ENCODE results near the gene RTL10. TPM values are rescaled to one million over a fixed set of nuclear protein-coding genes. Genes with fewer than 3 reads are reported as not detected.

RTL10 gene
- total RNA-seq, 4 donors from 2014 or later = 6.8 to 24.3 (median 17.7) TPM

DNA sequence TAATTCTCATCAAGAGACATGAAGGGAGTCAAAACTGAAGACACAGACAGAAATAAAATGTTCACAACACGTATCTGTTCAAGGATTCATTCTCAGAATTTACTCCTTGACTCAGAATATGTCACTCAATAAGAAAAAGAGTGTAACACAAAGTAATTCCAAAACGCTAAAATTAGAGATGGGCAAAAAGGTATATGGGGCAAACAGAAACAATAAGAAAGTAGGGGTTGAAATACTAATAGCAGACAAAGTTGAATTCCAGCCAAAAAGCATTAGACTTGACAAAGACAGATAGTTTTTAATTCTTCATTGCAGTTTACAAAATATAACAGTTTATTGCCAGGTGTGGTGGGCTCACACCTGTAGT is 26.7 kb downstream of the RTL10 start:
- TF ChIP-seq POLR2A (IDR thresholded peaks at IDR 0.05) = no peak
- TF ChIP-seq CTCF (IDR thresholded peaks at IDR 0.05) = no peak
- intact Hi-C loops (cut with DNase I; ENCODE audit: low total_unique reads) = no loop called here
- H3K9me3 ChIP-seq = no peaks in the 10 kb centered on the region

GRCh38 chr22:19827341-19828034 is 27.2 kb downstream of the RTL10 start:
- H3K36me3 ChIP-seq = no peaks in the 10 kb centered on the region
- H3K4me3 ChIP-seq = no peak overlapping the region
- intact Hi-C loops (cut with DNase I; ENCODE audit: low total_unique reads) = no loop called here
- no peaks in the 10 kb centered on the region for H3K4me1 ChIP-seq
- H3K27ac ChIP-seq = no peak overlapping the region
- no peaks in the 10 kb centered on the region for H3K27me3 ChIP-seq
- no peak for DNase-seq
- H3K9me3 ChIP-seq = no peaks in the 10 kb centered on the region
- no peak for TF ChIP-seq CTCF (IDR thresholded peaks at IDR 0.05)
- TF ChIP-seq POLR2A (IDR thresholded peaks at IDR 0.05) = no peak

More for the DNA sequence above, 26.7 kb downstream of the RTL10 start:
- Histone ChIP-seq H3K4me1 (no peaks in the 10 kb centered on the region), H3K36me3 (no peaks in the 10 kb centered on the region), H3K4me3 (no peak overlapping the region), H3K27ac (no peak overlapping the region), H3K27me3 (no peaks in the 10 kb centered on the region)
- DNase-seq = no peak

DNA sequence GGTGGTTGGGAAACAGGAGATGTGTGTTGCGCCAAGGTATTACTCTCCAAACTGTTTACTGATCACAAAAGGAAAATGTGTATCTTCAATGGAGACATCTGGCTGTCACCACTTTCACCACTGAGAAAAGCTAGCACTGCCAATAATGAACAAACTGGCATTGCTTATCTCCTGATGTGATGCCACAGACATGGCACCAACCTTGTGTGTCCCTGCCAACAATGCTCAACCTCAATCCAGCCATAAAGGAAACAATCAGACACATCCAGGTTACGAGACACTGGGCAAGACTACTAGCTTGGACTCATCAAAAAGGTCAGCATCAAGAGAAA is 28.1 kb downstream of the RTL10 start:
- H3K36me3 ChIP-seq = no peaks in the 10 kb centered on the region
- H3K4me1 ChIP-seq = no peaks in the 10 kb centered on the region
- intact Hi-C loops (cut with DNase I; ENCODE audit: low total_unique reads) = no loop called here
- TF ChIP-seq POLR2A (IDR thresholded peaks at IDR 0.05) (no peak), CTCF (IDR thresholded peaks at IDR 0.05) (no peak)
- no peaks in the 10 kb centered on the region for H3K9me3 ChIP-seq
- no peak overlapping the region for H3K27ac ChIP-seq
- H3K27me3 ChIP-seq = no peaks in the 10 kb centered on the region
- DNase-seq = no peak
- H3K4me3 ChIP-seq = no peak overlapping the region

DNA sequence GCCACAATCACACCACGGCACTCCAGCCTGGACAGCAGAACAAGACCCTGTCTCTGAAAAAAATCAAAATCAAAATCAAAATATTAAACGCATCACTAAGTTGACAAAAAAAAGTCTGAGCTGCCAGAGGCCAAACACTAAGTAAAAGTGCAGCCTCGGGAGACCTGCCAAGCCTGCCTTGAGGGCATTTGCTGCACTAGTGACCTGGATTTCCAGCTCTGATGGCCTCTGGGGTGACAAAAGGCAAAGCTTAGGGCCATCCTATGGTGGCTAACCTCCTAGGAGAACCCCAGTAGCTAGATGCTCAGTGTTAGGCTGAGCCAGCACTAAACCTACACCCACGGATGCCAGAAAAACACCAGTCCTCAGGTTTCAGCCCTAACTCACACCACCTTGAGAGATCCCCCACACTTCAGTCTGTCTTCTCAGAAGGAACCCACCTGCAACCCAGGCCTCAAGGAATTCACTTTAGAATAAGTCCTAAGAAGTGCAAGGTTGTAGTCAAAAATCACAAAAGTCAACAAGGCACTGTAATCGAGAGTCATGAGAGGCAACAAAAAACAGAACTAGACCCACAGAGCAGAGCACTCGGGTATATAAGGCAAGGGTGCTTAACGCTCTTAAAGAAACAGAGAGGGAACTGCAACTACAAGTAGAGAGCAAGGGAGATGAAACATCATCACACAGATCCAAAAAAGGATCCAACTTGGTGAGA is 28.6 kb downstream of the RTL10 start:
- H3K4me3 ChIP-seq = no peak overlapping the region
- H3K9me3 ChIP-seq = no peaks in the 10 kb centered on the region
- no peak for DNase-seq
- H3K27ac ChIP-seq = no peak overlapping the region
- TF ChIP-seq CTCF (IDR thresholded peaks at IDR 0.05) (no peak), POLR2A (IDR thresholded peaks at IDR 0.05) (no peak)
- intact Hi-C loops (cut with DNase I; ENCODE audit: low total_unique reads) = no loop called here
- no peaks in the 10 kb centered on the region for H3K27me3 ChIP-seq
- H3K36me3 ChIP-seq = no peaks in the 10 kb centered on the region
- no peaks in the 10 kb centered on the region for H3K4me1 ChIP-seq

GRCh38 chr22:19824926-19825339 is 29.7 kb downstream of the RTL10 start:
- intact Hi-C loops (cut with DNase I; ENCODE audit: low total_unique reads) = no loop called here
- TF ChIP-seq CTCF (IDR thresholded peaks at IDR 0.05) (no peak), POLR2A (IDR thresholded peaks at IDR 0.05) (no peak)
- H3K27me3 ChIP-seq = no peaks in the 10 kb centered on the region
- H3K9me3 ChIP-seq = no peaks in the 10 kb centered on the region
- no peak for DNase-seq
- no peak overlapping the region for H3K27ac ChIP-seq
- H3K4me3 ChIP-seq = no peak overlapping the region
- H3K36me3 ChIP-seq = no peaks in the 10 kb centered on the region
- H3K4me1 ChIP-seq = no peaks in the 10 kb centered on the region
